Neural cell (in vitro differentiated cells): ENCODE data around the gene ADAM30. TPM values are rescaled to one million over a fixed set of nuclear protein-coding genes. Genes with fewer than 3 reads are reported as not detected.

Source experiments
- H2AFZ ChIP-seq: fragments of 200-600, 300-800 bp; sonication (generic), shearing (Covaris generic); 2 replicates; pipeline ENCODE4 v1.6.0; 2014; ENCODE audit warnings: low read depth, mild to moderate bottlenecking, antibody characterized with exemption, low read length, moderate library complexity
- H3F3A ChIP-seq: fragments of 200-600 bp; shearing (Covaris generic); 2 replicates; pipeline ENCODE4 v1.6.1; 2016; ENCODE audit warnings: mild to moderate bottlenecking, moderate library complexity, mixed read lengths, antibody characterized with exemption, low read length; ENCODE audit not compliant: insufficient read depth, poor library complexity, severe bottlenecking
- H3K27ac ChIP-seq: fragments of 200-600, 300-800 bp; sonication (generic), shearing (Covaris generic); 2 replicates; pipeline ENCODE4 v1.5.1; 2014; ENCODE audit warnings: mild to moderate bottlenecking, low read length, moderate library complexity
- H3K27me3 ChIP-seq: fragments of 300-800, 200-600 bp; sonication (generic), shearing (Covaris generic); 2 replicates; pipeline ENCODE4 v1.6.0; 2014; ENCODE audit warnings: mild to moderate bottlenecking, low read depth, low read length, moderate library complexity; ENCODE audit not compliant: insufficient read depth
- H3K36me3 ChIP-seq: fragments of 300-800, 200-600 bp; sonication (generic), shearing (Covaris generic); 2 replicates; pipeline ENCODE4 v1.5.1; 2014; ENCODE audit warnings: mild to moderate bottlenecking, antibody characterized with exemption, low read length, moderate library complexity; ENCODE audit not compliant: insufficient read depth
- H3K4me2 ChIP-seq: fragments of 300-800, 200-600 bp; sonication (generic), shearing (Covaris generic); 2 replicates; pipeline ENCODE4 v1.6.0; 2014; ENCODE audit warnings: mild to moderate bottlenecking, low read length
- H3K4me3 ChIP-seq: fragments of 300-800, 200-600 bp; sonication (generic), shearing (Covaris generic); 2 replicates; pipeline ENCODE4 v1.5.1; 2014; ENCODE audit warnings: mild to moderate bottlenecking, low read length, moderate library complexity
- H3K79me2 ChIP-seq: fragments of 200-600 bp; shearing (Covaris generic); replicated peaks from 2 replicates; pipeline ENCODE4 v1.6.0; 2014; ENCODE audit warnings: mild to moderate bottlenecking, low read length, moderate library complexity; ENCODE audit not compliant: insufficient read depth
- H3K9ac ChIP-seq: fragments of 300-800, 200-600 bp; sonication (generic), shearing (Covaris generic); 2 replicates; pipeline ENCODE4 v1.6.1; 2016; ENCODE audit warnings: mild to moderate bottlenecking, low read length, mixed read lengths
- H3K9me2 ChIP-seq: fragments of 200-600 bp; shearing (Covaris generic); 2 replicates; pipeline ENCODE4 v1.6.1; 2016; ENCODE audit warnings: mild to moderate bottlenecking, low read length, mixed read lengths; ENCODE audit not compliant: insufficient read depth
- H3K9me3 ChIP-seq: fragments of 200-600, 300-800 bp; sonication (generic), shearing (Covaris generic); 2 replicates; pipeline ENCODE4 v1.6.1; 2016; ENCODE audit warnings: mild to moderate bottlenecking, mixed run types, low read length, moderate library complexity, mixed read lengths
- H4K20me1 ChIP-seq: fragments of 200-600 bp; shearing (Covaris generic); 2 replicates; pipeline ENCODE4 v1.6.1; 2016; ENCODE audit warnings: mild to moderate bottlenecking, mixed run types; ENCODE audit not compliant: insufficient read depth
- CTCF ChIP-seq: fragments of 450-650 bp; IDR thresholded peaks from 2 replicates; pipeline ENCODE4 v1.5.1; 2014; ENCODE audit warnings: antibody characterized with exemption, mild to moderate bottlenecking, moderate library complexity; ENCODE audit not compliant: poor library complexity, severe bottlenecking
- EP300 ChIP-seq: fragments of 450-650 bp; conservative IDR thresholded peaks from 2 replicates; pipeline ENCODE4 v1.6.1; 2014; ENCODE audit warnings: antibody characterized with exemption, mild to moderate bottlenecking, moderate library complexity; ENCODE audit not compliant: poor library complexity, severe bottlenecking
- EZH2 ChIP-seq: fragments of 200-600, 300-800 bp; shearing (Covaris generic), sonication (generic); IDR thresholded peaks from 2 replicates; pipeline ENCODE4 v1.6.1; 2014; ENCODE audit warnings: antibody characterized with exemption, low read length, borderline replicate concordance, mild to moderate bottlenecking; ENCODE audit not compliant: insufficient read depth, poor library complexity, severe bottlenecking
- MXI1 ChIP-seq: fragments of 450-650 bp; conservative IDR thresholded peaks from 2 replicates; pipeline ENCODE4 v1.6.1; 2014; ENCODE audit warnings: antibody characterized with exemption, mild to moderate bottlenecking; ENCODE audit not compliant: poor library complexity, severe bottlenecking
- POLR2AphosphoS5 ChIP-seq: IDR thresholded peaks from 2 replicates; pipeline ENCODE4 v1.6.1; 2012
- RAD21 ChIP-seq: fragments of 450-650 bp; conservative IDR thresholded peaks from 2 replicates; pipeline ENCODE4 v1.6.1; 2014; ENCODE audit warnings: antibody characterized with exemption, mild to moderate bottlenecking, moderate library complexity
- REST ChIP-seq: IDR thresholded peaks from 2 replicates; pipeline ENCODE4 v1.6.1; 2012; ENCODE audit warnings: borderline replicate concordance
- SMC3 ChIP-seq: fragments of 450-650 bp; conservative IDR thresholded peaks from 2 replicates; pipeline ENCODE4 v1.6.1; 2014; ENCODE audit warnings: antibody characterized with exemption, mild to moderate bottlenecking, moderate library complexity; ENCODE audit not compliant: poor library complexity
- TAF1 ChIP-seq: IDR thresholded peaks from 2 replicates; pipeline ENCODE4 v1.6.1; 2012; ENCODE audit warnings: low read depth
- polyA minus RNA-seq: library from RNA; depleted of rRNA, polyadenylated mRNA; stranded (reverse); fragments of >200 nt; gene quantifications from 2 replicates; pipeline ENCODE4 v1.2.3, GENCODE V29; 2014
- polyA plus RNA-seq: library from polyadenylated mRNA; depleted of rRNA; stranded (reverse); fragments of >200 nt; gene quantifications from 2 replicates; pipeline ENCODE4 v1.2.3, GENCODE V29; 2014

Gene ADAM30
- polyA plus RNA-seq, result not detected in 2 replicates
- polyA minus RNA-seq, result not detected in 2 replicates

- TF ChIP-seq CTCF (no peak), EP300 (no peak), RAD21 (no peak), EZH2 (no peak), POLR2AphosphoS5 (no peak), MXI1 (no peak), TAF1 (no peak), REST (no peak), SMC3 (no peak)
- no peaks in the 10 kb centered on the region for H3K79me2 ChIP-seq
- H3K9ac ChIP-seq, result no peak within 1 kb of the TSS
- H4K20me1 ChIP-seq, result no peaks in the 10 kb centered on the region
- H3F3A ChIP-seq, result no peaks in the 10 kb centered on the region
- no peaks in the 10 kb centered on the region for H3K9me2 ChIP-seq
- no peak within 1 kb of the TSS for H2AFZ ChIP-seq
- no peaks in the 10 kb centered on the region for H3K27me3 ChIP-seq
- H3K4me3 ChIP-seq, result no peak within 1 kb of the TSS
- H3K36me3 ChIP-seq, result no peaks in the 10 kb centered on the region
- H3K27ac ChIP-seq, result no peak within 1 kb of the TSS
- H3K4me2 ChIP-seq, result no peak within 1 kb of the TSS
- H3K9me3 ChIP-seq, result no peaks in the 10 kb centered on the region
Measured at GRCh38 chr1:119896303-119896702, at the start of gene ADAM30. ADAM30 (minus strand) TSS chr1:119896515; CDS start chr1:119896336, 179 bp downstream.

GRCh38 chr1:119943216-119943615, 46.9 kb upstream of the ADAM30 start:
- TF ChIP-seq CTCF, result no peak
- no peak for TF ChIP-seq EZH2
- no peak for TF ChIP-seq MXI1
- TF ChIP-seq REST, result no peak
- TF ChIP-seq SMC3, result no peak
- no peak for TF ChIP-seq POLR2AphosphoS5
- no peak for TF ChIP-seq RAD21
- TF ChIP-seq EP300, result no peak
- TF ChIP-seq TAF1, result no peak
- no peaks in the 10 kb centered on the region for H3K27me3 ChIP-seq
- H3K9ac ChIP-seq, result no peak overlapping the region
- no peaks in the 10 kb centered on the region for H3K9me3 ChIP-seq
- no peak overlapping the region for H2AFZ ChIP-seq
- no peak overlapping the region for H3K4me2 ChIP-seq
- no peaks in the 10 kb centered on the region for H3K9me2 ChIP-seq
- H4K20me1 ChIP-seq, result no peaks in the 10 kb centered on the region
- no peaks in the 10 kb centered on the region for H3K79me2 ChIP-seq
- no peaks in the 10 kb centered on the region for H3F3A ChIP-seq
- H3K36me3 ChIP-seq, result no peaks in the 10 kb centered on the region
- H3K27ac ChIP-seq, result no peak overlapping the region
- H3K4me3 ChIP-seq, result no peak overlapping the region
